ENCODE data around the gene OR9A2. TPM values are rescaled to one million over a fixed set of nuclear protein-coding genes. Genes with fewer than 3 reads are reported as not detected.

The OR9A2 gene
- total RNA-seq, 1 experiment from 2014 or later, result not detected

DNA sequence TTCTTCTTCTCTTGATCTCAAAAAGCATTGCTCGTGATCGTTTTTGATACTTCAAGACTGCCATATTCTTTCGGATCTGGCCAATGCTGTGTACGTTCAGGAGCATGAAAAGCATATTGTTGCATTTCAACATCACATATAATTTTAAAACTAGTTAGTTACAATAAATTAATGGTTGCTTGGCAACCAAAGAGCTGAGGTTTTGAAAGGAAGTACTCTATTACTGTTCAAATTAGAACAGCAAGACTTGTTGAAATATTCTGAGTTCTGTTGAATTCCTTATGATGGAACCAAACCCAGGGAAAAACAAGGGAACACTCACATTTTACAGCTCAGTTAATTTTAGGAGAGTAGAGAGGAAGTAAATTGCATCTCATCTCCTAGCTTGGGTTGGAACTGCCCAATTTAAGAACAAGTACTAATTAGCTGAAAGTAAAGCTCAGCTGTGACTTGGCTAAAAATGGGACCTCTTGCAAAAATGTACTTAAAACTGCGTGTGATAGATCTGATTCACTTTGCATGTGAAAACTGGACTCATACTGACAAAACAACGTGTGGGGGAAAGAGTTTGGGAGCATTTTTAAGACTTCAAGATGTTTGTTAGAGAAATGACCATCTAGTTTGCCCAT lies 21.2 kb downstream of the OR9A2 start:
- no peak overlapping the region for H3K4me3 Mint-ChIP-seq
- no peak for DNase-seq (ENCODE audit: low spot score)
- peaks cover 4% of the 10 kb centered on the region for H3K4me1 Mint-ChIP-seq
- POLR2A ChIA-PET, result no interaction called here
- peaks cover 11% of the 10 kb centered on the region for H3K27me3 Mint-ChIP-seq (ENCODE audit: low read depth)
- TF ChIP-seq, protein P1, sequence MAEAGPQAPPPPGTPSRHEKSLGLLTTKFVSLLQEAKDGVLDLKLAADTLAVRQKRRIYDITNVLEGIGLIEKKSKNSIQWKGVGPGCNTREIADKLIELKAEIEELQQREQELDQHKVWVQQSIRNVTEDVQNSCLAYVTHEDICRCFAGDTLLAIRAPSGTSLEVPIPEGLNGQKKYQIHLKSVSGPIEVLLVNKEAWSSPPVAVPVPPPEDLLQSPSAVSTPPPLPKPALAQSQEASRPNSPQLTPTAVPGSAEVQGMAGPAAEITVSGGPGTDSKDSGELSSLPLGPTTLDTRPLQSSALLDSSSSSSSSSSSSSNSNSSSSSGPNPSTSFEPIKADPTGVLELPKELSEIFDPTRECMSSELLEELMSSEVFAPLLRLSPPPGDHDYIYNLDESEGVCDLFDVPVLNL (CRISPR knock-in tag; IDR thresholded peaks at IDR 0.05; ENCODE audit: borderline replicate concordance, low read depth), result no peak
- TF ChIP-seq ZNF263 (CRISPR knock-in tag; IDR thresholded peaks at IDR 0.05; ENCODE audit: low read depth), result no peak
- no peak for TF ChIP-seq NFYB (CRISPR knock-in tag; conservative IDR thresholded peaks at IDR 0.05; ENCODE audit: low read depth)
- TF ChIP-seq, protein P2, sequence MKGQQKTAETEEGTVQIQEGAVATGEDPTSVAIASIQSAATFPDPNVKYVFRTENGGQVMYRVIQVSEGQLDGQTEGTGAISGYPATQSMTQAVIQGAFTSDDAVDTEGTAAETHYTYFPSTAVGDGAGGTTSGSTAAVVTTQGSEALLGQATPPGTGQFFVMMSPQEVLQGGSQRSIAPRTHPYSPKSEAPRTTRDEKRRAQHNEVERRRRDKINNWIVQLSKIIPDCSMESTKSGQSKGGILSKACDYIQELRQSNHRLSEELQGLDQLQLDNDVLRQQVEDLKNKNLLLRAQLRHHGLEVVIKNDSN (CRISPR knock-in tag; IDR thresholded peaks at IDR 0.05), result no peak
- TF ChIP-seq, protein P3, sequence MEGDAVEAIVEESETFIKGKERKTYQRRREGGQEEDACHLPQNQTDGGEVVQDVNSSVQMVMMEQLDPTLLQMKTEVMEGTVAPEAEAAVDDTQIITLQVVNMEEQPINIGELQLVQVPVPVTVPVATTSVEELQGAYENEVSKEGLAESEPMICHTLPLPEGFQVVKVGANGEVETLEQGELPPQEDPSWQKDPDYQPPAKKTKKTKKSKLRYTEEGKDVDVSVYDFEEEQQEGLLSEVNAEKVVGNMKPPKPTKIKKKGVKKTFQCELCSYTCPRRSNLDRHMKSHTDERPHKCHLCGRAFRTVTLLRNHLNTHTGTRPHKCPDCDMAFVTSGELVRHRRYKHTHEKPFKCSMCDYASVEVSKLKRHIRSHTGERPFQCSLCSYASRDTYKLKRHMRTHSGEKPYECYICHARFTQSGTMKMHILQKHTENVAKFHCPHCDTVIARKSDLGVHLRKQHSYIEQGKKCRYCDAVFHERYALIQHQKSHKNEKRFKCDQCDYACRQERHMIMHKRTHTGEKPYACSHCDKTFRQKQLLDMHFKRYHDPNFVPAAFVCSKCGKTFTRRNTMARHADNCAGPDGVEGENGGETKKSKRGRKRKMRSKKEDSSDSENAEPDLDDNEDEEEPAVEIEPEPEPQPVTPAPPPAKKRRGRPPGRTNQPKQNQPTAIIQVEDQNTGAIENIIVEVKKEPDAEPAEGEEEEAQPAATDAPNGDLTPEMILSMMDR (IDR thresholded peaks at IDR 0.05), result no peak
- TF ChIP-seq ZNF416 (CRISPR knock-in tag; IDR thresholded peaks at IDR 0.05), result no peak
- TF ChIP-seq CREM (CRISPR knock-in tag; IDR thresholded peaks at IDR 0.05), result no peak
- TF ChIP-seq TP53 (CRISPR knock-in tag; IDR thresholded peaks at IDR 0.05), result no peak
- no peak for TF ChIP-seq ZNF219 (CRISPR knock-in tag; IDR thresholded peaks at IDR 0.05; ENCODE audit: borderline replicate concordance)
- no peak for TF ChIP-seq FOXK1 (CRISPR knock-in tag; IDR thresholded peaks at IDR 0.05)
- no peak for TF ChIP-seq SOX15 (CRISPR knock-in tag; IDR thresholded peaks at IDR 0.05)
- TF ChIP-seq FOXJ3 (CRISPR knock-in tag; IDR thresholded peaks at IDR 0.05; ENCODE audit: borderline replicate concordance), result no peak
- TF ChIP-seq, protein P4, sequence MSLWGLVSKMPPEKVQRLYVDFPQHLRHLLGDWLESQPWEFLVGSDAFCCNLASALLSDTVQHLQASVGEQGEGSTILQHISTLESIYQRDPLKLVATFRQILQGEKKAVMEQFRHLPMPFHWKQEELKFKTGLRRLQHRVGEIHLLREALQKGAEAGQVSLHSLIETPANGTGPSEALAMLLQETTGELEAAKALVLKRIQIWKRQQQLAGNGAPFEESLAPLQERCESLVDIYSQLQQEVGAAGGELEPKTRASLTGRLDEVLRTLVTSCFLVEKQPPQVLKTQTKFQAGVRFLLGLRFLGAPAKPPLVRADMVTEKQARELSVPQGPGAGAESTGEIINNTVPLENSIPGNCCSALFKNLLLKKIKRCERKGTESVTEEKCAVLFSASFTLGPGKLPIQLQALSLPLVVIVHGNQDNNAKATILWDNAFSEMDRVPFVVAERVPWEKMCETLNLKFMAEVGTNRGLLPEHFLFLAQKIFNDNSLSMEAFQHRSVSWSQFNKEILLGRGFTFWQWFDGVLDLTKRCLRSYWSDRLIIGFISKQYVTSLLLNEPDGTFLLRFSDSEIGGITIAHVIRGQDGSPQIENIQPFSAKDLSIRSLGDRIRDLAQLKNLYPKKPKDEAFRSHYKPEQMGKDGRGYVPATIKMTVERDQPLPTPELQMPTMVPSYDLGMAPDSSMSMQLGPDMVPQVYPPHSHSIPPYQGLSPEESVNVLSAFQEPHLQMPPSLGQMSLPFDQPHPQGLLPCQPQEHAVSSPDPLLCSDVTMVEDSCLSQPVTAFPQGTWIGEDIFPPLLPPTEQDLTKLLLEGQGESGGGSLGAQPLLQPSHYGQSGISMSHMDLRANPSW (CRISPR knock-in tag; conservative IDR thresholded peaks at IDR 0.05; ENCODE audit: low read depth), result no peak
- no peak for TF ChIP-seq ZBTB21 (CRISPR knock-in tag; IDR thresholded peaks at IDR 0.05; ENCODE audit: borderline replicate concordance)
- no peak for TF ChIP-seq KAT7 (CRISPR knock-in tag; IDR thresholded peaks at IDR 0.05; ENCODE audit: borderline replicate concordance)
- TF ChIP-seq ELF4 (CRISPR knock-in tag; IDR thresholded peaks at IDR 0.05; ENCODE audit: low read depth), result no peak
- no peak overlapping the region for H3K27ac Mint-ChIP-seq
- peaks cover 9% of the 10 kb centered on the region; the same call in 1 of the 2 replicates for H3K9me3 Mint-ChIP-seq
- H3K36me3 Mint-ChIP-seq, result 0 out of 2 replicates have a peak, but pooled peaks cover 4% of the 10 kb centered on the region
- CTCF ChIA-PET, result interaction anchor here (1.1 to 18.8 kb wide), 2 partner anchors 96 to 209 kb away, joined by 3 to 346 read pairs; no protein-coding TSS in a partner anchor
- no peak for ATAC-seq

DNA sequence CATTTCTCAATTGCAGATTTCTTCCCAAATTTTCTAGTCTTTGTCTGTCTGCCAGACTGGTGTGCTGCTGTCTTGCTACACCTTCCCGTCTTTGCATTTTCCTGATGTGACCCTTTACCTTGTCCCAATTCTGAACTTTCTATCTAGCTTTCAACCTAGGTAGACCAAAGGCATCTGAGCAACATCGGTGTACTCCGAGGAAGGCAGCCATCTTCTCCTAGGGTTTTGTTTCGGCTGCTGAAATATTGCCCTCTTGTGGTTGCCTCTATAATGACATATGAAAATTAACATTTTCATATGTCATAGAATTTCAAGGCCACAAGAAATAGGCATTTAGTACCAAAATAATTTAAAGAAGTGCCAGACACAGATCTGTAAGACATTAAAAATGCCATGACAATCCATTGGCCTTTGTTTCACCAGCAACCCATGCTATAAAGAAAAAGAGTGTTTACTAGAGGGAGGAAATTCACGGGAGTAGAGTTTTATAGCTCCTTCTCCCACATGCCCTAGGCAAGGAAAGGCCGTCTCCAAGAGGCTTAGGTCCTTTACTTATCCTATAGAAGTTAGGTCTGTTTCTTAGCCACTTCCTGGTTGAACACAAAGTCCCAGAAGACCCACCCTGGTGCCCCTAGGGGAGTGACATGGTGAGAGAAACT lies 23.4 kb downstream of the OR9A2 start:
- H3K27ac Mint-ChIP-seq, result no peak overlapping the region

More for the DNA sequence above, 23.4 kb downstream of the OR9A2 start:
- no peak overlapping the region; the same call in 1 of the 2 replicates for H3K4me3 Mint-ChIP-seq
- DNase-seq (ENCODE audit: low spot score), result no peak
- peaks cover 9% of the 10 kb centered on the region; the same call in 1 of the 2 replicates for H3K9me3 Mint-ChIP-seq
- H3K36me3 Mint-ChIP-seq, result 0 out of 2 replicates have a peak, but pooled peaks cover 4% of the 10 kb centered on the region
- peaks cover 4% of the 10 kb centered on the region for H3K4me1 Mint-ChIP-seq
- peaks cover 11% of the 10 kb centered on the region for H3K27me3 Mint-ChIP-seq (ENCODE audit: low read depth)
- ChIA-PET POLR2A (no interaction called here), CTCF (interaction anchor here (0.6 to 18.8 kb wide), 28 partner anchors 13 to 446 kb away, joined by 3 to 346 read pairs (median 4); partner anchors contain the start of genes EPHB6, KEL, TRPV5 and TRPV6)
- peak; percentile 11; the same call in 1 of the 2 replicates for ATAC-seq
- TF ChIP-seq TP53 (CRISPR knock-in tag; IDR thresholded peaks at IDR 0.05) (no peak), IRF2 (CRISPR knock-in tag; IDR thresholded peaks at IDR 0.05; ENCODE audit: borderline replicate concordance, low read depth) (no peak)
- TF ChIP-seq, protein P3 (IDR thresholded peaks at IDR 0.05), result peak; percentile 62
